Endothelial cell of umbilical vein (primary cell): ENCODE data around the gene VIT. TPM values are rescaled to one million over a fixed set of nuclear protein-coding genes. Genes with fewer than 3 reads are reported as not detected.

Experiments
- BruUV-seq: library from RNA; stranded (reverse); fragments of 400-500 nt; replicated peaks from 2 replicates; lab custom pipeline; 2021; lab: Mats Ljungman, UMichigan
- CTCF ChIA-PET: fragments of 300-600, 350-600 bp; sonication (Branson Sonifier 250); formaldehyde crosslinking; loops from one replicate; lab custom pipeline; 2021; ENCODE audit warnings: antibody characterized with exemption, inconsistent platforms; lab: Charles Lee
- POLR2A ChIA-PET: fragments of 300-600, 350-600 bp; sonication (Branson Sonifier 250); formaldehyde crosslinking; loops from one replicate; lab custom pipeline; 2021; ENCODE audit warnings: antibody characterized with exemption, inconsistent platforms; lab: Charles Lee
- DNase-seq: peaks from one replicate; pipeline ENCODE4 v3.0.0-alpha.2; 2011; ENCODE audit warnings: low read depth, low spot score
- FAIRE-seq: peaks from 2 replicates; lab custom pipeline; 2011; peaks lifted over from hg19 to GRCh38; lab: Jason Lieb, UNC
- H2AFZ ChIP-seq: 2 replicates; pipeline ENCODE4 v1.6.0; 2012; ENCODE audit warnings: low read depth, low read length, control low read depth, inconsistent platforms
- H3K27ac ChIP-seq: 2 replicates; pipeline ENCODE4 v1.5.1; 2011; ENCODE audit warnings: low read depth, mild to moderate bottlenecking, control low read depth, low read length, moderate library complexity; ENCODE audit not compliant: insufficient read depth
- H3K27me3 ChIP-seq, 2 experiments: 2 replicates each; pipeline versions ENCODE4 v1.6.0 to v1.6.1; 2011; ENCODE audit warnings: low read length in 2 of 2, mixed read lengths in 1 of 2; ENCODE audit not compliant: control insufficient read depth in 2 of 2, insufficient read depth in 2 of 2
- H3K36me3 ChIP-seq, 2 experiments: 2 replicates in 1 of 2; 3 replicates in 1 of 2; pipeline ENCODE4 v1.5.1; 2011; ENCODE audit warnings: low read length in 2 of 2, mild to moderate bottlenecking in 1 of 2, moderate library complexity in 1 of 2; ENCODE audit not compliant: control insufficient read depth in 2 of 2, insufficient read depth in 2 of 2; ENCODE audit errors: extremely low read depth in 1 of 2
- H3K4me1 ChIP-seq: 3 replicates; pipeline ENCODE4 v1.5.1; 2011; ENCODE audit warnings: mild to moderate bottlenecking, low read length; ENCODE audit not compliant: control insufficient read depth, insufficient read depth; ENCODE audit errors: extremely low read depth
- H3K4me2 ChIP-seq: 2 replicates; pipeline ENCODE4 v1.6.1; 2011; ENCODE audit warnings: low read length, control low read depth, mixed read lengths; ENCODE audit not compliant: insufficient read depth
- H3K4me3 ChIP-seq, 3 experiments: fragments of 200-600 bp in 1 of 3; sonication (generic), shearing (Covaris generic) in 1 of 3; replicated peaks in 1 of 3; 2 replicates each; pipeline ENCODE4 v1.5.1; 2011 to 2016; ENCODE audit warnings: control low read depth in 3 of 3, low read length in 3 of 3, mild to moderate bottlenecking in 2 of 3, inconsistent platforms in 1 of 3, low read depth in 1 of 3, moderate library complexity in 1 of 3; ENCODE audit not compliant: insufficient read depth in 1 of 3
- H3K79me2 ChIP-seq: 2 replicates; pipeline ENCODE4 v1.6.0; 2012; ENCODE audit warnings: low read length, inconsistent platforms; ENCODE audit not compliant: control insufficient read depth, insufficient read depth
- H3K9ac ChIP-seq: replicated peaks from 2 replicates; pipeline ENCODE3; 2011; ENCODE audit warnings: low read length, control low read depth; ENCODE audit not compliant: insufficient read depth; ENCODE audit errors: extremely low read depth
- H3K9me1 ChIP-seq: replicated peaks from 3 replicates; pipeline ENCODE4 v1.6.0; 2011; ENCODE audit warnings: mild to moderate bottlenecking, low read length; ENCODE audit not compliant: control insufficient read depth, insufficient read depth; ENCODE audit errors: extremely low read depth
- H3K9me3 ChIP-seq: replicated peaks from 2 replicates; pipeline ENCODE4 v1.5.1; 2012; ENCODE audit warnings: low read length, inconsistent platforms; ENCODE audit not compliant: control insufficient read depth, insufficient read depth
- H4K20me1 ChIP-seq: replicated peaks from 2 replicates; pipeline ENCODE3; 2011; ENCODE audit warnings: mild to moderate bottlenecking, low read length; ENCODE audit not compliant: control insufficient read depth, insufficient read depth; ENCODE audit errors: extremely low read depth
- EZH2 ChIP-seq: IDR thresholded peaks from 2 replicates; pipeline ENCODE4 v1.6.1; 2012; ENCODE audit warnings: borderline replicate concordance, low read depth, mild to moderate bottlenecking, moderate library complexity, low read length, inconsistent platforms; ENCODE audit not compliant: severe bottlenecking
- FOS ChIP-seq: IDR thresholded peaks from 2 replicates; pipeline ENCODE4 v1.6.1; 2011; ENCODE audit warnings: mild to moderate bottlenecking, low read length, moderate library complexity, borderline replicate concordance; ENCODE audit not compliant: insufficient read depth
- GATA2 ChIP-seq: IDR thresholded peaks from 2 replicates; pipeline ENCODE4 v1.7.0; 2011; ENCODE audit warnings: low read depth, mild to moderate bottlenecking, moderate library complexity, mixed read lengths, low read length; ENCODE audit not compliant: insufficient read length, insufficient read depth
- JUN ChIP-seq: IDR thresholded peaks from 2 replicates; pipeline ENCODE4 v1.6.1; 2011; ENCODE audit warnings: borderline replicate concordance, low read depth; ENCODE audit not compliant: insufficient read length, insufficient read depth
- MYC ChIP-seq: IDR thresholded peaks from one replicate; pipeline ENCODE4 v1.6.1; 2011; ENCODE audit warnings: mild to moderate bottlenecking, low read depth, low read length
- POLR2A ChIP-seq: IDR thresholded peaks from 2 replicates; pipeline ENCODE4 v1.6.1; 2012; ENCODE audit warnings: low read depth, mild to moderate bottlenecking, control low read depth, low read length
- POLR2AphosphoS5 ChIP-seq: IDR thresholded peaks from 2 replicates; pipeline ENCODE4 v1.6.1; 2012; ENCODE audit warnings: low read depth, mild to moderate bottlenecking, control low read depth, low read length, moderate library complexity; ENCODE audit not compliant: insufficient read depth
- dilution Hi-C: fragments of 300-500 bp; cut with MboI; formaldehyde crosslinking; loops from one replicate; pipeline ENCODE4 v1.15.0; 2019; ENCODE audit warnings: low sequenced_read_pairs; ENCODE audit not compliant: extremely low pct_ligation_motif_present
- intact Hi-C: fragments of 100-400 bp; cut with micrococcal nuclease; formaldehyde crosslinking; loops from one replicate; pipeline ENCODE4 v1.10.0; 2022
- polyA plus RNA-seq, 4 experiments: library from polyadenylated mRNA; depleted of rRNA in 3 of 4; stranded (reverse) in 3 of 4; unstranded in 1 of 4; fragments of >200 nt; gene quantifications; 2 replicates each; pipeline versions ENCODE4 v1.2.1 to v1.2.3, GENCODE V29; 2011 to 2012; ENCODE audit warnings: missing spikeins in 1 of 4
- total RNA-seq: library from RNA; stranded (reverse); gene quantifications from 2 replicates; pipeline ENCODE4 v1.2.3, GENCODE V29; 2021
- TF ChIP-seq, protein P1 (sequence below): IDR thresholded peaks from 2 replicates; pipeline ENCODE4 v1.6.1; 2011; ENCODE audit not compliant: insufficient read depth, insufficient read length
- TF ChIP-seq, protein P2 (sequence below), 2 donors: IDR thresholded peaks; 1 replicate in 1 of 2; 2 replicates in 1 of 2; pipeline ENCODE4 v1.5.1; 2011; ENCODE audit warnings: low read length in 2 of 2, mild to moderate bottlenecking in 2 of 2, moderate library complexity in 2 of 2, control low read depth in 1 of 2, inconsistent platforms in 1 of 2, low read depth in 1 of 2; ENCODE audit not compliant: insufficient read depth in 1 of 2; ENCODE audit errors: extremely low read depth in 1 of 2

The VIT gene
- total and polyA plus RNA-seq, 2 donors (not counting 3 experiments of a cell fraction or from before 2014, with no cell fraction given): 0.54 to 0.88 TPM

DNA sequence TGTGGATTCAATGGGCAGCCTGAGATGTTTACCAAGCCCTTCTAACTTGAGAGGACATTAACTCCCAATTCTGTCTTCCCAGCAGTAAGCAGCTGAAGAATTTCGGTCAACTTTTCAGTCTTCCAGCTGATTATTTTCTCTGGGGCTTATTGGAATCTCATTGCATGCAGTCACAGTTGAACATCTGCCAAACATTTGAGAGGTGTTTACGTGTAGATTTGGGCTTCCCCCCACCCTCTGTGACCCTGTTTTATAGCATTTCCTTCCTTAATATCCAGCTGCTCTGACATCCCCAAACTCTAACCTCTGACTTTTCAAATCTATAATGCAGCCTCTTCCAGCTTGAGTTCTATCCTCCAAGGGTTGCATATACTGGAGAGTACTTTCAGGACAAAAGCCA is 16.5 kb upstream of the VIT start:
- Histone ChIP-seq H3K4me2 (no peak overlapping the region), H3K79me2 (no peaks in the 10 kb centered on the region), H3K27me3 (peaks cover 0 to 4% of the 10 kb centered on the region in 2 experiments), H2AFZ (no peak overlapping the region), H3K4me3 (no peak overlapping the region), H4K20me1 (no peaks in the 10 kb centered on the region), H3K27ac (no peak overlapping the region), H3K4me1 (peaks cover 22% of the 10 kb centered on the region), H3K9me3 (no peaks in the 10 kb centered on the region), H3K9me1 (no peaks in the 10 kb centered on the region), H3K9ac (no peak overlapping the region), H3K36me3 (no peaks in the 10 kb centered on the region)
- BruUV-seq: no TSS peak
- FAIRE-seq (no peak), DNase-seq (peak; percentile 62)
- intact Hi-C loops: no loop called here
- dilution Hi-C loops: no loop called here
- CTCF ChIA-PET: interaction anchor here (1.0 to 2.1 kb wide), 5 partner anchors 12 to 106 kb away, joined by 4 to 9 read pairs (median 6); no protein-coding TSS in a partner anchor
- TF ChIP-seq, protein P1, sequence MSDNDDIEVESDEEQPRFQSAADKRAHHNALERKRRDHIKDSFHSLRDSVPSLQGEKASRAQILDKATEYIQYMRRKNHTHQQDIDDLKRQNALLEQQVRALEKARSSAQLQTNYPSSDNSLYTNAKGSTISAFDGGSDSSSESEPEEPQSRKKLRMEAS: no peak
- no peak for TF ChIP-seq POLR2AphosphoS5
- no peak for TF ChIP-seq EZH2
- no peak for TF ChIP-seq GATA2
- no peak for TF ChIP-seq JUN
- no peak for TF ChIP-seq FOS
- no peak for TF ChIP-seq MYC
- no peak for TF ChIP-seq POLR2A
- TF ChIP-seq, protein P2, sequence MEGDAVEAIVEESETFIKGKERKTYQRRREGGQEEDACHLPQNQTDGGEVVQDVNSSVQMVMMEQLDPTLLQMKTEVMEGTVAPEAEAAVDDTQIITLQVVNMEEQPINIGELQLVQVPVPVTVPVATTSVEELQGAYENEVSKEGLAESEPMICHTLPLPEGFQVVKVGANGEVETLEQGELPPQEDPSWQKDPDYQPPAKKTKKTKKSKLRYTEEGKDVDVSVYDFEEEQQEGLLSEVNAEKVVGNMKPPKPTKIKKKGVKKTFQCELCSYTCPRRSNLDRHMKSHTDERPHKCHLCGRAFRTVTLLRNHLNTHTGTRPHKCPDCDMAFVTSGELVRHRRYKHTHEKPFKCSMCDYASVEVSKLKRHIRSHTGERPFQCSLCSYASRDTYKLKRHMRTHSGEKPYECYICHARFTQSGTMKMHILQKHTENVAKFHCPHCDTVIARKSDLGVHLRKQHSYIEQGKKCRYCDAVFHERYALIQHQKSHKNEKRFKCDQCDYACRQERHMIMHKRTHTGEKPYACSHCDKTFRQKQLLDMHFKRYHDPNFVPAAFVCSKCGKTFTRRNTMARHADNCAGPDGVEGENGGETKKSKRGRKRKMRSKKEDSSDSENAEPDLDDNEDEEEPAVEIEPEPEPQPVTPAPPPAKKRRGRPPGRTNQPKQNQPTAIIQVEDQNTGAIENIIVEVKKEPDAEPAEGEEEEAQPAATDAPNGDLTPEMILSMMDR (IDR thresholded peaks at IDR 0.05; ENCODE audit: extremely low read depth in 1 of 2, insufficient read depth in 1 of 2, low read depth in 1 of 2, low read length in 2 of 2): no peak
- POLR2A ChIA-PET: interaction anchor here (0.7 kb wide), 1 partner anchor 325 kb away, joined by 5 read pairs; the partner anchor contains the start of gene CRIM1
